ENCODE measurements around the gene GLMP.

GLMP gene

GRCh38 chr1:156284112-156284511 lies 11.4 kb downstream of the GLMP start, which contains the start of gene TMEM79:
TSS of gene TMEM79 (plus strand) at chr1:156284325. CDS start at chr1:156285227, 902 bp downstream.
- no peak for FAIRE-seq
- no peak for DNase-seq (ENCODE audit: insufficient read length)

GRCh38 chr1:156283521-156283920 lies 12.0 kb downstream of the GLMP start:
- FAIRE-seq (no peak), DNase-seq (ENCODE audit: insufficient read length) (no peak)
- TF ChIP-seq POLR2A (IDR thresholded peaks at IDR 0.05; ENCODE audit: low read depth, low read length) (no peak), TAF1 (IDR thresholded peaks at IDR 0.05; ENCODE audit: borderline replicate concordance, low read depth, low read length) (no peak), POLR2AphosphoS5 (IDR thresholded peaks at IDR 0.05; ENCODE audit: low read depth, low read length) (no peak)

More at GRCh38 chr1:156284112-156284511, 11.4 kb downstream of the GLMP start, which contains the start of gene TMEM79:
- no peak for TF ChIP-seq TAF1 (IDR thresholded peaks at IDR 0.05; ENCODE audit: borderline replicate concordance, low read depth, low read length)

GRCh38 chr1:156282479-156283222 lies 12.8 kb downstream of the GLMP start, which contains the start of gene SMG5:
TSS of gene SMG5 (minus strand) at chr1:156282825. CDS start at chr1:156282680, 145 bp downstream.
- TF ChIP-seq TAF1 (IDR thresholded peaks at IDR 0.05; ENCODE audit: borderline replicate concordance, low read depth, low read length) (peak; percentile 89; the same call in 1 of the 2 replicates), POLR2A (IDR thresholded peaks at IDR 0.05; ENCODE audit: low read depth, low read length) (peak; percentile 98), POLR2AphosphoS5 (IDR thresholded peaks at IDR 0.05; ENCODE audit: low read depth, low read length) (peak; percentile 94)
- DNase-seq (ENCODE audit: insufficient read length) (peak; percentile 85), FAIRE-seq (peak; percentile 95)

- TF ChIP-seq POLR2A (IDR thresholded peaks at IDR 0.05; ENCODE audit: low read depth, low read length) (peak; percentile 24; the same call in 1 of the 2 replicates), POLR2AphosphoS5 (IDR thresholded peaks at IDR 0.05; ENCODE audit: low read depth, low read length) (no peak; the same call in none of the 2 replicates), TAF1 (IDR thresholded peaks at IDR 0.05; ENCODE audit: borderline replicate concordance, low read depth, low read length) (no peak)
- DNase-seq (ENCODE audit: insufficient read length), result no peak
- no peak for FAIRE-seq
Measured at GRCh38 chr1:156281693-156282478, 13.6 kb downstream of the GLMP start.

- DNase-seq (ENCODE audit: insufficient read length) (no peak), FAIRE-seq (peak; percentile 48)
Measured at GRCh38 chr1:156281281-156281680, 14.2 kb downstream of the GLMP start.

GRCh38 chr1:156279837-156280236 lies 15.6 kb downstream of the GLMP start:
- TF ChIP-seq TAF1 (IDR thresholded peaks at IDR 0.05; ENCODE audit: borderline replicate concordance, low read depth, low read length) (no peak), POLR2AphosphoS5 (IDR thresholded peaks at IDR 0.05; ENCODE audit: low read depth, low read length) (no peak), POLR2A (IDR thresholded peaks at IDR 0.05; ENCODE audit: low read depth, low read length) (no peak)
- no peak for FAIRE-seq
- no peak for DNase-seq (ENCODE audit: insufficient read length)

More at GRCh38 chr1:156281281-156281680, 14.2 kb downstream of the GLMP start:
- no peak for TF ChIP-seq TAF1 (IDR thresholded peaks at IDR 0.05; ENCODE audit: borderline replicate concordance, low read depth, low read length)
- TF ChIP-seq POLR2A (IDR thresholded peaks at IDR 0.05; ENCODE audit: low read depth, low read length), result peak; percentile 24; the same call in 1 of the 2 replicates
- TF ChIP-seq POLR2AphosphoS5 (IDR thresholded peaks at IDR 0.05; ENCODE audit: low read depth, low read length), result peak; percentile 7; the same call in 1 of the 2 replicates

- FAIRE-seq (no peak), DNase-seq (ENCODE audit: insufficient read length) (no peak)
- no peak for TF ChIP-seq TAF1 (IDR thresholded peaks at IDR 0.05; ENCODE audit: borderline replicate concordance, low read depth, low read length)
- TF ChIP-seq POLR2A (IDR thresholded peaks at IDR 0.05; ENCODE audit: low read depth, low read length), result no peak
- no peak for TF ChIP-seq POLR2AphosphoS5 (IDR thresholded peaks at IDR 0.05; ENCODE audit: low read depth, low read length)
Measured at GRCh38 chr1:156276966-156277381, 18.5 kb downstream of the GLMP start.

- DNase-seq (ENCODE audit: insufficient read length), result no peak
- TF ChIP-seq POLR2AphosphoS5 (IDR thresholded peaks at IDR 0.05; ENCODE audit: low read depth, low read length) (no peak), TAF1 (IDR thresholded peaks at IDR 0.05; ENCODE audit: borderline replicate concordance, low read depth, low read length) (no peak)
- FAIRE-seq, result no peak
Measured at GRCh38 chr1:156276532-156276931, 18.9 kb downstream of the GLMP start.

- DNase-seq (ENCODE audit: insufficient read length) (no peak), FAIRE-seq (no peak)
- TF ChIP-seq POLR2AphosphoS5 (IDR thresholded peaks at IDR 0.05; ENCODE audit: low read depth, low read length) (no peak), POLR2A (IDR thresholded peaks at IDR 0.05; ENCODE audit: low read depth, low read length) (no peak), TAF1 (IDR thresholded peaks at IDR 0.05; ENCODE audit: borderline replicate concordance, low read depth, low read length) (no peak)
Measured at GRCh38 chr1:156270314-156270713, 25.2 kb downstream of the GLMP start.

GRCh38 chr1:156268336-156268735 lies 27.1 kb downstream of the GLMP start:
- DNase-seq (ENCODE audit: insufficient read length) (no peak), FAIRE-seq (no peak)
- no peak for TF ChIP-seq TAF1 (IDR thresholded peaks at IDR 0.05; ENCODE audit: borderline replicate concordance, low read depth, low read length)
- TF ChIP-seq POLR2A (IDR thresholded peaks at IDR 0.05; ENCODE audit: low read depth, low read length), result no peak
- TF ChIP-seq POLR2AphosphoS5 (IDR thresholded peaks at IDR 0.05; ENCODE audit: low read depth, low read length), result no peak

- DNase-seq (ENCODE audit: insufficient read length) (no peak), FAIRE-seq (no peak)
- TF ChIP-seq POLR2A (IDR thresholded peaks at IDR 0.05; ENCODE audit: low read depth, low read length), result no peak
- TF ChIP-seq POLR2AphosphoS5 (IDR thresholded peaks at IDR 0.05; ENCODE audit: low read depth, low read length), result no peak
- TF ChIP-seq TAF1 (IDR thresholded peaks at IDR 0.05; ENCODE audit: borderline replicate concordance, low read depth, low read length), result no peak
Measured at GRCh38 chr1:156266051-156266450, 29.4 kb downstream of the GLMP start.
